HG03571 (cell line): ENCODE results near the gene ZNF232.
"Not testable (repeated sequence)": the region's sequence is repeated elsewhere in the genome, so short reads cannot be mapped to it uniquely, and the experiment has no call there.

ENCODE experiments used
- ATAC-seq: cut with Tn5 transposase; IDR thresholded peaks from one replicate; pipeline ENCODE4 v1.9.1; 2021; ENCODE audit not compliant: unreplicated experiment

Gene ZNF232

GRCh38 chr17:5130261-5130660 lies 18.6 kb upstream of the ZNF232 start:
- not testable (repeated sequence) for ATAC-seq

GRCh38 chr17:5129770-5130169 lies 18.1 kb upstream of the ZNF232 start:
- not testable (repeated sequence) for ATAC-seq

- no peak for ATAC-seq
Measured at GRCh38 chr17:5128905-5129535, 17.3 kb upstream of the ZNF232 start.

GRCh38 chr17:5128387-5128786 lies 16.7 kb upstream of the ZNF232 start:
- not testable (repeated sequence) for ATAC-seq

GRCh38 chr17:5127910-5128309 lies 16.2 kb upstream of the ZNF232 start:
- ATAC-seq: no peak

GRCh38 chr17:5126719-5127488 lies 15.2 kb upstream of the ZNF232 start:
- no peak for ATAC-seq

- ATAC-seq: not testable (repeated sequence)
Measured at GRCh38 chr17:5124896-5125295, 13.2 kb upstream of the ZNF232 start.

GRCh38 chr17:5124125-5124760 lies 12.6 kb upstream of the ZNF232 start:
- ATAC-seq: not testable (repeated sequence)

- no peak for ATAC-seq
Measured at GRCh38 chr17:5123343-5124124, 11.9 kb upstream of the ZNF232 start.

- no peak for ATAC-seq
Measured at GRCh38 chr17:5122586-5123342, 11.1 kb upstream of the ZNF232 start.

- not testable (repeated sequence) for ATAC-seq
Measured at GRCh38 chr17:5122056-5122455, 10.4 kb upstream of the ZNF232 start.

- ATAC-seq: no peak
Measured at GRCh38 chr17:5121186-5121841, 9.6 kb upstream of the ZNF232 start.

- not testable (repeated sequence) for ATAC-seq
Measured at GRCh38 chr17:5120436-5121185, 8.9 kb upstream of the ZNF232 start.

- no peak for ATAC-seq
Measured at GRCh38 chr17:5120036-5120435, 8.4 kb upstream of the ZNF232 start.

GRCh38 chr17:5118219-5118618 lies 6.5 kb upstream of the ZNF232 start:
- ATAC-seq: no peak

- ATAC-seq: no peak
Measured at GRCh38 chr17:5115673-5116651, 4.3 kb upstream of the ZNF232 start, which contains the start of gene USP6. TSS of gene USP6 (plus strand) at chr17:5116032. CDS start at chr17:5130368, 14,336 bp downstream.

- ATAC-seq: no peak
Measured at GRCh38 chr17:5110816-5111215, 862 bp downstream of the ZNF232 start.

- no peak for ATAC-seq
Measured at GRCh38 chr17:5100832-5101231, 10.8 kb downstream of the ZNF232 start.
